Skeletal muscle satellite cell (primary cell): ENCODE results near the gene FAM169A.
"Not testable (repeated sequence)": the region's sequence is repeated elsewhere in the genome, so short reads cannot be mapped to it uniquely, and the experiment has no call there.

Experiments
- H3K27me3 ChIP-seq: 2 replicates; pipeline ENCODE4 v1.7.0; 2013; ENCODE audit warnings: low read length; ENCODE audit not compliant: control insufficient read depth, insufficient read depth
- H3K36me3 ChIP-seq: 2 replicates; pipeline ENCODE4 v1.7.0; 2013; ENCODE audit warnings: mild to moderate bottlenecking, control low read depth, low read length; ENCODE audit not compliant: insufficient read depth
- H3K4me1 ChIP-seq: 2 replicates; pipeline ENCODE4 v1.7.0; 2013; ENCODE audit warnings: low read length; ENCODE audit not compliant: control insufficient read depth, insufficient read depth
- H3K4me2 ChIP-seq: 2 replicates; pipeline ENCODE4 v1.7.0; 2013; ENCODE audit warnings: mild to moderate bottlenecking, low read length
- H3K4me3 ChIP-seq: 2 replicates; pipeline ENCODE4 v1.7.0; 2013; ENCODE audit warnings: low read length
- H3K9ac ChIP-seq: 2 replicates; pipeline ENCODE4 v1.7.0; 2013; ENCODE audit warnings: mild to moderate bottlenecking, low read depth, low read length, moderate library complexity
- H3K9me3 ChIP-seq: replicated peaks from 2 replicates; pipeline ENCODE4 v1.7.0; 2013; ENCODE audit warnings: mild to moderate bottlenecking, control low read depth, low read length

FAM169A gene

DNA sequence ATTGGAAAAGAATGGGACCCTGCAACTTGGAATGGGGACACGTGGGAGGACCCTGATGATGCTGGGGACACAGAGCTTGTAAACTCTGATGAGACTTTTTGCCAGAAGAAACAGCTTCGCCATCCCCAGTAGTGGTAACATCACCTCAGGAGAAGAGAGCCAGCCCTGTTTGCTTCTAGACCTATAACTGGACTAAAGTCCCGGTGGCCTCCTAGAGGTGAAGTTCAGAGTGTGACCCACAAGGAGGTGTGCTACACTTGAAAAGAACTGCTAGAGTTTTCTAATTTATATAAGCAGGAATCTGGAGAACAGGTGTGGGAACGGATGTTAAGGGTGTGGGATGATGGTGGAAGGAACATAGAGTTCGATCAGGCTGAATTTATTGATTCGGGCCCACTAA is 79.3 kb downstream of the FAM169A start:
- no peaks in the 10 kb centered on the region for H3K4me1 ChIP-seq
- H3K9me3 ChIP-seq: no peaks in the 10 kb centered on the region
- H3K36me3 ChIP-seq: no peaks in the 10 kb centered on the region
- H3K9ac ChIP-seq: no peak overlapping the region
- H3K27me3 ChIP-seq: no peaks in the 10 kb centered on the region
- H3K4me3 ChIP-seq: no peak overlapping the region
- H3K4me2 ChIP-seq: no peak overlapping the region

DNA sequence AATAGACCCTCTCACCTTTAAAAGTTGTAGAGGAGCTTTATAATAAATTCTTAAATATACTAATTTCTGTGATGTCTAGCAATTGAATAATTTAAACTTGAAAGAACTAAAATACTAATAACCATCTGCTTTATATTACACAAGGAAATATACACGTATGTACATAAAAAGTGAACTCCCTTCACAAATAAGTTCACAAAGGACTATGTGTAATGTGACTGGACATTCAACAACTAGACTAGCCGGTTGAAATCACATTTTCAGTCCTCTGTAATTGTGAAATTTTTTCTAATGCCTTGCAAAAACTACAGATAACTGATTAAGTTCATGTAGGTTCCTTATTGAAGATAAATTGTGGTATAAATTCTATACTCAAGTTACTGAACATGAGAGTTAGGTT is 87.6 kb downstream of the FAM169A start:
- Histone ChIP-seq H3K9ac (no peak overlapping the region), H3K9me3 (no peaks in the 10 kb centered on the region), H3K4me1 (no peaks in the 10 kb centered on the region), H3K4me3 (no peak overlapping the region), H3K4me2 (no peak overlapping the region), H3K27me3 (no peaks in the 10 kb centered on the region), H3K36me3 (peaks cover 37% of the 10 kb centered on the region)

DNA sequence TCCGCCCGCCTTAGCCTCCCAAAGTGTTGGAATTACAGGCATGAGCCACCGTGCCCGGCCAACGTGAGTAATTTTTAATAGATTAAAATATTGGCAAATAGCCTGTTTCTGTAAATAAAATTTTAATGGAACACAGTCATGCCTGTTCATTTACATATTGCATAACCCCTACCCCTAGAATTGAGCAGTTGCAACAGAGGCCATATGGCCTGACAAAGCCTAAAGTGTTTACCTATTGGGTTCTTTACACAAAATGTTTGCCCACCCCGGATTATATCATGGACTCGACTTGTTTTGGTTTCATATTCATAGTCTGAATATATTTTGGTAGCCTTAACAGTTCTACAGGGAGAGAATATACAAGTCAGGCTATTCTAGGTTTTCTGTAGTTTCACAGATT is 93.8 kb downstream of the FAM169A start:
- Histone ChIP-seq H3K4me1 (peaks cover 8% of the 10 kb centered on the region), H3K4me2 (no peak overlapping the region), H3K27me3 (no peaks in the 10 kb centered on the region), H3K4me3 (no peak overlapping the region), H3K36me3 (peaks cover 55% of the 10 kb centered on the region), H3K9me3 (no peaks in the 10 kb centered on the region), H3K9ac (no peak overlapping the region)

DNA sequence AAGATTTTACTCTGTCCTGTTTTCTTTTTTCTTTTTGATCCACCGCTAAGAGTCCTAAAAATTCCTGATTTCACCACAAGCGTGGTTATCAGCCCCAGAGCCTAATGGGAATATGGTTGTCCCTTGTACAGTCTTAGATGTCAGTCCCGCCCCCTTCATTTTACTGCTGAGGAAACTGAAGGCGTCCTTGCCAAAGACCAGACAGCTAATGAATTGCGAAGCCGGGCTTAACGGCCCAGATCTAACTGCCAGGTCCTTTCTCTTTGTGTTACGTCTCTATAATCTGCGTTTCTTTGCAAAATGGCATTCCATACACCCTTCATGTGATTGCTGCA is 98.6 kb downstream of the FAM169A start:
- H3K4me3 ChIP-seq: peak overlapping the region; percentile 90
- H3K4me1 ChIP-seq: peaks cover 35% of the 10 kb centered on the region
- H3K27me3 ChIP-seq: no peaks in the 10 kb centered on the region
- peaks cover 23% of the 10 kb centered on the region for H3K36me3 ChIP-seq
- H3K9me3 ChIP-seq: no peaks in the 10 kb centered on the region
- H3K4me2 ChIP-seq: peak overlapping the region; percentile 89
- H3K9ac ChIP-seq: peak overlapping the region; percentile 87

DNA sequence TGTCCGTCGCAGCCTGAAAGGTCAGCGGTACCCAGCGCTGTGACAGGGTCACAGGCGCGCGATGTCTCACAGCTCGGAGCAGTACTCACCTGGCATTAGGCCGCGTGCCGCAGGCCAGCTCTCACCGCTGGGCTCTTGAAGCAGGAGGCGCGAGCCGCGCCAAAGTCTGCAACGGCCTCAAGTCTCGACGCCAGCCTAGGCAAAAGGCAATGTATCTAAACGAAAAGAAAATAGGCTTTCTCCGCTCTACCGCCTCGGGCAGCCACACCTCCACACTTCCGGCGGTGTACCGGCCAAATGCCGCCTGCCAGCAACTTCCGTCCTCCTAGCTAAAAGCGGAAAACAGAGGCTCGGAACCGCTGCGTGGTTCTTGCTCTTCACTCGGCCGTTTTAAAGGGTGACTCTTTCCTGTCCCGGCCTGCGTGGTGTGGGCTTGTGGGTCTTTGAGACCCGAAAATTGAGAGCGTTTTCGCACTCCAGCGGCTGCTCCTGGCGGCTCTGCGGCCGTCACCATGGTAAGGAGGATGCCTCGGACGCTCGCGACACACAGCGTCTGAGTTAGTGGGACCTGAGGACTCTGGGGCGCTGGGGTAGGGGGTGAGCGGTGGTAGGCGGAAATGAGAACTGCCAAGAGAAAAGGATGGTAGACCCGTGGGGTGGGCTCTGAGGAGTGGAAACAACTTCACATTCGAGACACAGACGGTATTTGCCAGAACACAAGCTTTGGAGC is 99.2 kb downstream of the FAM169A start, which contains the start of the genes GFM2 and NSA2:
Gene GFM2, minus strand, starts transcription at position 269 of the 730 bp plus-strand sequence. CDS start 3,375 bp downstream, outside the sequence.
Gene NSA2, plus strand, starts transcription at position 401 of the 730 bp plus-strand sequence. Its CDS starts 112 bp downstream, at position 513.
- peaks cover 20% of the 10 kb centered on the region for H3K36me3 ChIP-seq
- H3K9me3 ChIP-seq: no peaks in the 10 kb centered on the region
- H3K27me3 ChIP-seq: no peaks in the 10 kb centered on the region
- peak within 1 kb of the TSS; percentile 87 for H3K9ac ChIP-seq
- peak within 1 kb of the TSS; percentile 90 for H3K4me3 ChIP-seq
- H3K4me2 ChIP-seq: peak within 1 kb of the TSS; percentile 89
- peaks cover 40% of the 10 kb centered on the region for H3K4me1 ChIP-seq

DNA sequence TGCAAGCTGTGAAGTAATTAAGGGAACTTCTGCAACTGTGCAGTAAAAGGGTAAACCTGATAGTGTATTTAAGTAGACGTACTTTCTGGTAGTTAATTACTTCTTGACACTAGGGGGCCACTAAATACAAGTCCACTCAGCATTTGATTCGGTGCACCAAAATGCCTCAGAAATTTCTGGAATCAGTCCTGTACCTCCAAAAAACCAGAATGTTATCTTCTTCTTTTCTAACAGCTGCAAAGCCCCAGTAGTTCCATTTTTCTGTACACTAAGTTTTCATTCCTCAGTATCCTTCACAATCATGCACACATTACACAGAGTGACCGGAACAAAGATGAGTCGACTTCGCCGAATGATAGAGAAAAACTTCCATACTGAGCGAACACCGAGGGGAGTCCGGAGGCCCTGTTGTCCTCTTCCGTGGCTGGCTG is 99.8 kb downstream of the FAM169A start:
- Histone ChIP-seq H3K4me3 (peak overlapping the region; percentile 90), H3K9me3 (no peaks in the 10 kb centered on the region), H3K36me3 (peaks cover 20% of the 10 kb centered on the region), H3K4me1 (peaks cover 40% of the 10 kb centered on the region), H3K27me3 (no peaks in the 10 kb centered on the region), H3K4me2 (peak overlapping the region; percentile 79), H3K9ac (peak overlapping the region; percentile 87)

DNA sequence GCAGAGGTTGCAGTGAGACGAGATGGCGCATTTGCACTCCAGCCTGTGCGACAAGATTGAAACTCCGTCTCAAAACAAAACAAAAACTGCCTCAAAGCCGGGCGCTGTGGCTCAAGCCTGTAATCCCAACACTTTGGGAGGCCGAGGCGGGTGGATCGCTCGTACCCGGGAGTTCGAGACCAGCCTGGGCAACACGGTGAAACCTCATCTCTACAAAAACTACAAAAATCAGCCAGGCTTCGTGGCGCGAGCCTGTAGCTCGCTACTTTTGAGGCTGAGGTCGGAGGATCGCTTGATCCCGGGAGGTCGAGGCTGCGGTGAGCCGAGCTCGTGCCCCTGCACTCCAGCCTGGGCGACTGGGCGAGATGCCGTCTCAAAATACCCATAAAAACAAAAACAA is 100.3 kb downstream of the FAM169A start:
- Histone ChIP-seq H3K9ac (peak overlapping the region; percentile 87), H3K36me3 (peaks cover 15% of the 10 kb centered on the region), H3K4me1 (peaks cover 40% of the 10 kb centered on the region), H3K27me3 (no peaks in the 10 kb centered on the region), H3K4me3 (peak overlapping the region; percentile 90), H3K4me2 (peak overlapping the region; percentile 79), H3K9me3 (no peaks in the 10 kb centered on the region)

DNA sequence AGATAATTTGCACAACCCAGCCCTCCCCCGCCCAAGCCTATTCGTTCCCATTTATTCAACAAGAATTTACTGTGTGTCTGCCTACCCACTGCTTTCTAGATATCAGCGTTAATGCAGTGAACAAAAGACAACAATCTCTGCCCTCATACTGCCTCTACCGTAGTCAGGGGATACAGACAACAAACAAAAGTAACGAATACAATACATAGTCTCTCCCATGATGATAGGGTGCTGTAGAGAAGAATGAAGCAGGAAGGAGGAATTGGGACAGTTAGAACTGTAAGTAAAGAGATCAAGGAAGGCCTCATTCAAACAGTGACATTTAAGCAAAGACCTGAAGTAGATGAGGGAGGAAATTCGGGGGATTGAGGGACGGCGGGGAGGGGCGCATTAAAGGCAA is 101.0 kb downstream of the FAM169A start:
- Histone ChIP-seq H3K9me3 (no peaks in the 10 kb centered on the region), H3K4me2 (peak overlapping the region; percentile 43), H3K27me3 (no peaks in the 10 kb centered on the region), H3K4me1 (peaks cover 40% of the 10 kb centered on the region), H3K36me3 (peaks cover 17% of the 10 kb centered on the region), H3K4me3 (no peak overlapping the region), H3K9ac (no peak overlapping the region)

DNA sequence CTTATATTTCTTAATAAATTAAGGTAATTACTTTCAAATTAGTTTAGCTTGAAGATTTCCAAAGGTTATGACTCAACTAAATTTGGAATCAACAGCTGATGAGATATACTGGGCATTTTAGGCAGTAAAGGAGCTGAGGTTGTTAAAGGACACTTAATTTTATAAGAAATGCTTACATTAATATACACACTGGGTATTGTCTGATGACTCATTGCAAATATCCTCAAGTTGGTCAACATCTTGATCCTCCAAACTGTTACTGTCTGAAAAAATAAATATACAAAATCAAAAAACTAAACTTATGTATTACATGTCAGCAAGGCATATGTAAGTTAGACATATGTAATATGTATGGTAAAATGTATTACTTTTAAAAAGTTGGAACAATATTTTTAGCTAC is 102.7 kb downstream of the FAM169A start:
- H3K36me3 ChIP-seq: peaks cover 15% of the 10 kb centered on the region
- H3K4me1 ChIP-seq: peaks cover 39% of the 10 kb centered on the region
- no peak overlapping the region for H3K9ac ChIP-seq
- peak overlapping the region; percentile 45 for H3K4me2 ChIP-seq
- H3K4me3 ChIP-seq: no peak overlapping the region
- H3K27me3 ChIP-seq: no peaks in the 10 kb centered on the region
- H3K9me3 ChIP-seq: no peaks in the 10 kb centered on the region

DNA sequence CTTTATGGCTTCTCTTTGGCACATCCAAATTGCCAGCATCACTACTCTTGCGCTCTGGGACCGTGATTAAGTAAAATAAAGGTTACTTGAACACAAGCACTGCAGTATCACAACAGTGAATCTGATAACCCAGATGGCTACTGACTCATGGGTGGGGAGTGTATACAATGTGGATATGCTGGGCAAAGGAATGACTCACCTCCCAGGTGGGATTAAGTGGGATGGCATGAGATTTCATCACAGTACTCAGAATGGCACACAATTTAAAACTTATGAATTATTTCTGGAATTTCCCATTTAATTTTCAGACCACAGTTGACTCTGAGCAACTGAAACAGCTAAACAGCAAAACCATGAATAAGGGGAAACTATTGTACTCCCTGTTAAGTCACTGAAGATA is 103.6 kb downstream of the FAM169A start:
- Histone ChIP-seq H3K36me3 (peaks cover 23% of the 10 kb centered on the region), H3K4me2 (peak overlapping the region; percentile 45), H3K9me3 (no peaks in the 10 kb centered on the region), H3K27me3 (no peaks in the 10 kb centered on the region), H3K9ac (no peak overlapping the region), H3K4me1 (peaks cover 32% of the 10 kb centered on the region), H3K4me3 (no peak overlapping the region)

DNA sequence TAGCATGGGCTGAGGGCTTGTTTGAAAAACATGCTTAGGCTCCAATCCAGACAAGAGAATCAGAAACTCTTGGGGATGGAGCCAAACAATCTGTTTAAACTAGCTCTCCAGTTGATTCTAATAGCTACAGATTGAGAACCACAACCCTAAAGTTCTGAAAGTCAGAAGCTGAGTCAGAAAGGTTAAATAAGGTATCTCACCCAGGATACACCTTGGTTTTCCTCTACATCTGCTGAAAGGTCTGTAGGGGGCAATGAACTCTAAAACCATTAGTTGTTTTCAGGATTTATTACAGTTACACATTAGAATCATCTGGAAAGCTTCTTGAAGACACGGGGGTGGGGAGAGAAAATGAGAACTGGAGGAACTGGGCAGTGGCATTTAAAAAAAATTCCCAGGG is 104.9 kb downstream of the FAM169A start:
- Histone ChIP-seq H3K36me3 (peaks cover 36% of the 10 kb centered on the region), H3K4me3 (no peak overlapping the region), H3K9me3 (no peaks in the 10 kb centered on the region), H3K4me1 (peaks cover 32% of the 10 kb centered on the region), H3K9ac (no peak overlapping the region), H3K27me3 (no peaks in the 10 kb centered on the region), H3K4me2 (no peak overlapping the region)

DNA sequence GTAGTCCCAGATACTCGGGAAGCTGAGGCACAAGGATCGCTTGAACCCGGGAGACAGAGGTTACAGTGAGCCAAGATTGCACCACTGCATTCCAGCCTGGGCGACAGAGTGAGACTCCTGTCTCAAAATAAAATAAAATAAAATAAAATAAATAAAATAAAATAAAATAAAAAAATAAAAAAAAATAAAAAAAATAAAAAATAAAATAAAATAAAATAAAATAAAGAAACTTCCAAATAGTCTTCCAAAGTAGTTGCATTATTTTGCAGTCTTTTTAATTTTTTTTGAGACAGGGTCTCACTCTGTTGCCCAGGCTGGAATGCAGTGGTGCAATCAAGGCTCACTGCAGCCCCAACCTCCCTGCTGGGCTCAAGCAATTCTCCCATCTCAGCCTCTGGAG is 117.4 kb downstream of the FAM169A start:
- H3K4me3 ChIP-seq, H3K4me2 ChIP-seq, H3K4me1 ChIP-seq, H3K9ac ChIP-seq, H3K9me3 ChIP-seq, H3K27me3 ChIP-seq: not testable (repeated sequence)
- peaks cover 42% of the 10 kb centered on the region for H3K36me3 ChIP-seq
